GM19468 (cell line): ENCODE results near the gene RAMP3.
"Not testable (repeated sequence)": the region's sequence is repeated elsewhere in the genome, so short reads cannot be mapped to it uniquely, and the experiment has no call there.

ENCODE experiments used
- ATAC-seq: cut with Tn5 transposase; IDR thresholded peaks from one replicate; pipeline ENCODE4 v1.9.1; 2021; ENCODE audit warnings: mild to moderate bottlenecking, moderate library complexity, moderate number of reproducible peaks; ENCODE audit not compliant: unreplicated experiment; ENCODE audit errors: extremely low read depth

The RAMP3 gene

GRCh38 chr7:45157653-45158401 lies at the start of gene RAMP3:
Gene RAMP3 (plus strand): TSS chr7:45157791. CDS start chr7:45157829, 38 bp downstream.
- no peak for ATAC-seq

- no peak for ATAC-seq
Observed at GRCh38 chr7:45108863-45109262, 48.7 kb upstream of the RAMP3 start.

- ATAC-seq, result peak; percentile 78
Observed at GRCh38 chr7:45111298-45112223, 46.0 kb upstream of the RAMP3 start, which contains the start of gene TBRG4. Gene TBRG4 (minus strand): TSS chr7:45111697. CDS start chr7:45109237, 2,460 bp downstream.

GRCh38 chr7:45112648-45113047 lies 44.9 kb upstream of the RAMP3 start:
- no peak for ATAC-seq

- not testable (repeated sequence) for ATAC-seq
Observed at GRCh38 chr7:45114257-45114656, 43.3 kb upstream of the RAMP3 start.

GRCh38 chr7:45114926-45115325 lies 42.7 kb upstream of the RAMP3 start:
- no peak for ATAC-seq

- no peak for ATAC-seq
Observed at GRCh38 chr7:45116048-45116447, 41.5 kb upstream of the RAMP3 start.

- no peak for ATAC-seq
Observed at GRCh38 chr7:45117582-45117981, 40.0 kb upstream of the RAMP3 start.

GRCh38 chr7:45118292-45118691 lies 39.3 kb upstream of the RAMP3 start:
- no peak for ATAC-seq

GRCh38 chr7:45118889-45119331 lies 38.7 kb upstream of the RAMP3 start:
- no peak for ATAC-seq

GRCh38 chr7:45119550-45119949 lies 38.0 kb upstream of the RAMP3 start:
- ATAC-seq, result no peak

GRCh38 chr7:45122975-45123860 lies 34.4 kb upstream of the RAMP3 start:
- no peak for ATAC-seq

- no peak for ATAC-seq
Observed at GRCh38 chr7:45123913-45124710, 33.5 kb upstream of the RAMP3 start.

- ATAC-seq, result no peak
Observed at GRCh38 chr7:45125193-45125904, 32.2 kb upstream of the RAMP3 start.

GRCh38 chr7:45126201-45126600 lies 31.4 kb upstream of the RAMP3 start:
- no peak for ATAC-seq

- ATAC-seq, result no peak
Observed at GRCh38 chr7:45126920-45127319, 30.7 kb upstream of the RAMP3 start.

- no peak for ATAC-seq
Observed at GRCh38 chr7:45129181-45129800, 28.3 kb upstream of the RAMP3 start.

- no peak for ATAC-seq
Observed at GRCh38 chr7:45129906-45130305, 27.7 kb upstream of the RAMP3 start.
